ENCODE data around the gene AKAP9.
A peak's percentile ranks its signal among the peaks of the same experiment; 100 is the strongest.
"Not testable (repeated sequence)": the region's sequence is repeated elsewhere in the genome, so short reads cannot be mapped to it uniquely, and the experiment has no call there.

The AKAP9 gene

DNA sequence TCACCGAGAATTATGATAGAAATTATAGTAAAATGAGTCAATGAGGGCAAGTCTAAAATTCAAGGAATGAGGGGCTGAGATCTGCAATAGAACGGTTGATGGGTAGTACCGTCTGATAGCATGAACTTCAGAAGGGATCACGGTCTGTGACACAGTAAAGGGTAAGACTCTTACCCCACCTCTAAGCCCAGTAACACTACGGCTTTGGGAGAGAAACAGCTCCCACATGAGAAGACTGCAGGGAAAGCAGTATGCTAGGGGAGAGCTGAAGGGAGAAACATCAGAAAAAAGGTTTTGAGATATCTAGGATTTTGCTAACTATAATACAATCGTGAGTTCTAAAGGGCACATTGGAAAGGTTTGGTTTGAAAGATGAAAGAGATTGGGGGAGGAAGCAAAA, 12.8 kb upstream of the AKAP9 start:
- DNase-seq (no peak), ATAC-seq (no peak)
- peaks cover 15% of the 10 kb centered on the region for H3K4me1 Mint-ChIP-seq
- H3K27ac Mint-ChIP-seq = peak overlapping the region in 1 of 2 donors; percentile 62
- peak overlapping the region; percentile 9 to 10 for H3K4me3 Mint-ChIP-seq
- peaks cover 29% of the 10 kb centered on the region for H3K27me3 Mint-ChIP-seq
- peaks cover 5 to 14% of the 10 kb centered on the region in 2 donors for H3K9me3 Mint-ChIP-seq

DNA sequence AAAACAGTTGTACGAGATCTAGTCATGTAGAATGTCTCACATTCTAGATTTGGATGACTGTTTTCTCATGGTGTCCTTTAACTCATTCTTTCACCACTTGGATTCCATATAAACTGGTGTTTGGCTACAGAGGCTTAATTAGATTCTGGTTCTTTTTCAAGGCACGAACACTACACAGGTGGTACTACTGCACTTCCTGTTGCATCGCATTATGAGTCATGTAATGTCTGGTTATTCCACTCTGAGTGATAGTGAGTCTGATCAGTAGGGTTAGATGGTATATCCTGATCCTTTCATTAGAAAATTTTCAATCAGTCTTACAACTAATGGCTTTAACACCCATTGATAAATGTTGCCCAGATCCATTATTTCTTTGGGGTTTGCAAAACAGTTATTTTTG, 11.2 kb upstream of the AKAP9 start:
- Mint-ChIP-seq H3K9me3 (peaks cover 5 to 14% of the 10 kb centered on the region in 2 donors), H3K27ac (peak overlapping the region in 1 of 2 donors; percentile 82), H3K4me3 (no peak overlapping the region), H3K27me3 (peaks cover 25% of the 10 kb centered on the region), H3K4me1 (peaks cover 15% of the 10 kb centered on the region)
- no peak for DNase-seq
- peak; percentile 100 for ATAC-seq

DNA sequence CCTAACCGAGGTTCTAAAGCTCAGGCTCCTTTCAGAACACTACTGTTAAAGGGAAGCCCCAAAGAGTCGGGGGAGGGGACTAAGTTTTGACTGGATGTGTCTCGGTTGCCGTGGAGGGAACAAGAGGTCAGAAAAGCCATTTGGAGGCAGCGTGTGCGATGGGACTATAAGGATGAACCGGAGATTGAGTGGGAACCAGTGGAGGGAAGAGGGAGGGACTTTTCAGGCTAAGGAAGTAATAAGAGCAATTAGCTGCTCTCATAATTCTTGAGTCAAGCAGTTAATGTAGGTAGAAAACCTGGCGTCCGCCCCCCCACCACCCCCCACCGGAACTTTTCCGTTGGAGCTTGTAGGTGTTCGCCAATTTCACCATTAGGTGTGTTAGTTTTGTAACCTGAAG, 491 bp upstream of the AKAP9 start:
- Mint-ChIP-seq H3K9me3 (no peaks in the 10 kb centered on the region), H3K4me1 (peaks cover 25% of the 10 kb centered on the region), H3K27me3 (no peaks in the 10 kb centered on the region), H3K4me3 (peak overlapping the region; percentile 91 to 98), H3K27ac (peak overlapping the region; percentile 97 to 100)
- peak in 1 of 2 donors; percentile 35 for DNase-seq
- peak; percentile 46 for ATAC-seq

DNA sequence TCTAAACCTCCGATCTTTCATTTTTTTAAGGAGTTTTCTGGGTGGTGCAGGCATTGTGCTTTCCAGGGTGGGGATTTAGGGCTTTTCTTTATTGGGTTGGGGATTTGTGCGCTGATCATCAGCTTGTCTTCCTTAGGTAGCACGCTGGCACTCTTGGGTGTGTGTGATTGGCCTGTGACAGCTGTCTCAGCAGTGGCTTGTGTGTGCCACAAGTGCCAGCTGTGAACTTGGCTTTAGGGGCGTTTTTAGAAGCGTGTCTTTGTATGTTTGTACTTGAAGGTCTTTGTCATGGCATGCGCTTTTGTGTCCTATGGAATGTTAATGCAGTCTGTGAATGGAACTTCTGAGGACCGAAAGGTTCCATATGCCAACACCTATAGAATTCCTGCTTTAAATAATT, 788 bp downstream of the AKAP9 start:
- ATAC-seq (peak; percentile 63), DNase-seq (peak; percentile 33 to 46)
- no peaks in the 10 kb centered on the region for H3K27me3 Mint-ChIP-seq
- peak overlapping the region; percentile 97 to 100 for H3K27ac Mint-ChIP-seq
- no peaks in the 10 kb centered on the region for H3K9me3 Mint-ChIP-seq
- H3K4me3 Mint-ChIP-seq = peak overlapping the region; percentile 91 to 98
- peaks cover 30% of the 10 kb centered on the region for H3K4me1 Mint-ChIP-seq

DNA sequence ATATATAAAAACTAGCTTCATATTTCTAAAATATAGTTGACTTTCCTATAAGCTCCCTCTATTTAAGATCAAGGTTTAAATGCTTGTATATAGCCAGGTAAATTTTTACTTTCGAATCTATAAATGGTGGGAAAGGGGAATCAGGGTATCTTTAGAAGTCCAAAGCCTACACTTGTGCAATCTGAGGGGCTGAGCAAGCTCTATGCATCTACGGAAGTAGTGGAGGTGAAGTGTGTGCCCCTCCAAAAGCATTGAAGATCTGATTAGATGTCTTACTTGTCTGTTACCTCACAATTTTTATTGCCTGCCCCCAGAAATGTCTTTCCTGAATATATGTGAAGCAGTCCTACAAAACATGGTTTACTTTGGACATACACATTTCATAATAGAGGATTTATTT, 1.6 kb downstream of the AKAP9 start:
- peaks cover 33% of the 10 kb centered on the region for H3K4me1 Mint-ChIP-seq
- H3K27me3 Mint-ChIP-seq = no peaks in the 10 kb centered on the region
- ATAC-seq (no peak), DNase-seq (no peak)
- no peaks in the 10 kb centered on the region for H3K9me3 Mint-ChIP-seq
- H3K27ac Mint-ChIP-seq = no peak overlapping the region
- peak overlapping the region; percentile 52 to 98 for H3K4me3 Mint-ChIP-seq

DNA sequence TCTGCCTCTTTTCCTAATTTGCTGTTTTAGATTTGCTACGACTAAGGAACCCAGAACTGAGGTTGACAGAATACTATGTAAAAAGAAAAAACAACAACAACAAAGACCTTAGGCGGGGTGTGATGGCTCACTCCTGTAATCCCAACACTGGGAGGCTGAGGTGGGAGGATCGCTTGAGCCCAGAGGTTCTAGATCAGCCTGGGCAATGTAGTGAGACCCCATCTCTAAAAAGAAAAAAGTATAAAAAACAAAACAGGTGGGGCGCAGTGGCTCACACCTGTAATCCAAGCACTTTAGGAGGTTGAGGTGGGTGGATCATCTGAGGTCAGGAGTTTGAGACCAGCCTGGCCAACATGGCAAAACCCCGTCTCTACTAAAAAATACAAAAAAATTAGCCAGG, 4.3 kb downstream of the AKAP9 start:
- not testable (repeated sequence) for DNase-seq, H3K27me3 Mint-ChIP-seq, H3K9me3 Mint-ChIP-seq, ATAC-seq, H3K4me3 Mint-ChIP-seq
- Mint-ChIP-seq H3K4me1 (peaks cover 34% of the 10 kb centered on the region), H3K27ac (peak overlapping the region in 1 of 2 donors; percentile 85)

DNA sequence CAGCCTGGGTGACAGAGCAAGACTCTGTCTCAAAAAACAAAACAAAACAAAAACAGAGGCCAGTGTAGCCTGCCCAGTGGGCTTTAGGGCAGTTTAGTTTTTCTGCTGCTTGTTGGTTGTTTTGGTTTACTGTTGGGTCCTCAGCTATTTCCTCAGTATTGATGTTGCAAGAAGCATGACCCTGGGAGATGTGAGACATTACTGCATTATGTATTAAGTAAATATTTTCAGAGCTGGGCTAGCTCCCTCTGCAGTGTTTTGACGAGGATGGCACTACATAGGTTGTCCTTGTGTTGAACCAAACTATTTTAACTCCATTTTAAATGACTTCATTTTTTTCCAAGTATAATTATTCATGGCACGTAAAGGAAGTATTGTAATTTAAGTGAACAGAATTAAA, 4.8 kb downstream of the AKAP9 start:
- no peak overlapping the region for H3K4me3 Mint-ChIP-seq
- DNase-seq (no peak), ATAC-seq (no peak)
- H3K4me1 Mint-ChIP-seq = peaks cover 38% of the 10 kb centered on the region
- H3K9me3 Mint-ChIP-seq = no peaks in the 10 kb centered on the region
- H3K27me3 Mint-ChIP-seq = no peaks in the 10 kb centered on the region
- no peak overlapping the region for H3K27ac Mint-ChIP-seq

DNA sequence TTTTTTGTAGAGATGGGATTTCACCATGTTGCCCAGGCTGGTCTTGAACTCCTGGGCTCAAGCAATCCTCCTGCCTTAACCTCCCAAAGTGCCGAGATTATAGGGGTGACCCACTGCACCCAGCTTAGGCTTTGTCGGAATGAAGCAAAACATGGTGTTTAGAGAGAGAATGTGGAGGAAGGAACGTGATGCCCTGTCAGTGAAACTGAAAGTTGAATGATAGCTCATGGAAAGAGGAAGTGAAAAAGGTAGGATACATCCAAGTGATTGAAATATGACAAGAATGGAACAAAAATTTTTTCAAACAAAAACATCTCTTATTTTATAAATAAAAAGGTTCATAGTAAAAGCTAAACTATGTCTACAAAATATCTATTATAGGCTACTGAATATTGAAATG, 5.9 kb downstream of the AKAP9 start:
- DNase-seq (no peak), ATAC-seq (no peak)
- peaks cover 37% of the 10 kb centered on the region for H3K4me1 Mint-ChIP-seq
- no peaks in the 10 kb centered on the region for H3K9me3 Mint-ChIP-seq
- no peak overlapping the region for H3K4me3 Mint-ChIP-seq
- no peaks in the 10 kb centered on the region for H3K27me3 Mint-ChIP-seq
- no peak overlapping the region for H3K27ac Mint-ChIP-seq

DNA sequence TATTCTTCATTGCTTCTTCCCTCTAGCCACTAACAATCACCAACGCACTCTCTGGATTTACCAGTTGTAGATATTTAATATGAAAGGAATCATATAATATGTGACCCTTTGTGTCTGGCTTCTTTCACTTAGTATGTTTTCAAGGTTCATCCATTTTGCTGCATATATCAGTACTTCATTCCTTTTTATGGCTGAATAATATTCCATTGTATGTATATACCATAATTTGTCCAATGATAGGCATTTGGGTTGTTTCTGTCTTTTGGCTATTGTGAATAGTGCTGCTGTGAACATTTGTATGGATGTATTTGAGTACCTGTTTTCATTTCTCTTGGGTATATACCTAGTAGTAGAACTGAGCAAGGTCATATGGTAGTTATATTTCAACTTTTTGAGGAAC, 7.3 kb downstream of the AKAP9 start:
- no peak overlapping the region for H3K27ac Mint-ChIP-seq
- no peak overlapping the region for H3K4me3 Mint-ChIP-seq
- no peaks in the 10 kb centered on the region for H3K9me3 Mint-ChIP-seq
- H3K4me1 Mint-ChIP-seq = peaks cover 31% of the 10 kb centered on the region
- no peak for ATAC-seq
- no peaks in the 10 kb centered on the region for H3K27me3 Mint-ChIP-seq
- DNase-seq = no peak

DNA sequence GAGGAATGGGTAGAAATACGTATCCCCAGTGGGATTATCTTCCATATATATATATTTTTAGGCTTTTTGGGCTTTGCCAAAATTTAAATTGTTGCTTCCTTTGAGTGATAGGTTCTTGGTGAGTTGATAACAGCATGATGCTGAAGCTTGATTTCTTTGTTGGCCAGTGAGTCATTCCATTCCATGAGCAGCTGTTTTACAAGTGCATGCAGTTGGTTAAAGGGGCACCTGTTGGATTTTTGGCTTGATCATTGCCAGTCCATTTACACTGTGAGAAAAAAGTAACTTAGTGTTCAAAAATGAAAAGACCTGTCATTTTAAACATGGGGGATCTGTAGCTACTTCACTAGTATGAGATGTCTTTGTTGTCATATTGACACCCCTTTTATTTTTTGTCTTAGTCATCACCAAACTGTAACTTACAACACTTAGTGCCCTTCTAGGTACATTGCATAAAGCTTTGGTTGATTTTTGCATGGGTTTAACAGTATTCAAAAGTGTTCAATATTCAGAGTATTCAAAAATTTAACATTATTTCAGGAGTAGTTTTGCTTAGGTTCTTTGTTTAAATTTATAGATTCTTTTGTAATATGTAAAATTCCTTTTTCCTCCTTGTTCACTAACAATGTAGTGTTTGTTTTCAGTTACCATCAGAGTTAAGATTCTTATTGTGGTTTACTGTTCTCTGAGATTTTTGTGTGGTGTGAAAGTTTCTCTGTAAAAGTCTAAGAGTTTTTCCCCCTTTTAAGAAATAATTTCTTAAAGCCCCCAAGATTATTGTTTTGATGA, 8.8 kb downstream of the AKAP9 start:
- ATAC-seq (peak; percentile 72), DNase-seq (no peak)
- H3K9me3 Mint-ChIP-seq = no peaks in the 10 kb centered on the region
- no peak overlapping the region for H3K4me3 Mint-ChIP-seq
- H3K4me1 Mint-ChIP-seq = peaks cover 34% of the 10 kb centered on the region
- H3K27me3 Mint-ChIP-seq = no peaks in the 10 kb centered on the region
- no peak overlapping the region for H3K27ac Mint-ChIP-seq

DNA sequence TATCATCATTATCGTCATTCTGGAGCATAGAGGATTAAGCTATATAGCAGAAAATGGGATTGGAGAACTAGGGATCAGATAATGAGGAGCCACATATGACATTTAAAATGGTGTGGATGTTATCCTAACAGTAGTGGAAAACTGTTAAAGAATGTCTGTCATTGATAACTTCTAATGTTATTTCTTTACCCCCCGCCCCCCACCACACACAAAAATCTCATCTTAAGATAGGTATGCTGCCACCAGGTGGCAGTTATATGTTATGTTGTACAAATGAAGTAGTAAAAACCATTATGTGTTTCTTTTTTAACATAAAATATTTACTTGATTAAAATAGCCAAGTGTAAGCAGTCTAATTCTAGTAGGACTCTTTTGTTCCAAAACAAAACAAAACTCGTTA, 13.0 kb downstream of the AKAP9 start:
- Mint-ChIP-seq H3K27ac (no peak overlapping the region), H3K9me3 (no peaks in the 10 kb centered on the region), H3K4me3 (no peak overlapping the region), H3K27me3 (no peaks in the 10 kb centered on the region), H3K4me1 (peaks cover 26% of the 10 kb centered on the region)
- ATAC-seq (no peak), DNase-seq (no peak)

DNA sequence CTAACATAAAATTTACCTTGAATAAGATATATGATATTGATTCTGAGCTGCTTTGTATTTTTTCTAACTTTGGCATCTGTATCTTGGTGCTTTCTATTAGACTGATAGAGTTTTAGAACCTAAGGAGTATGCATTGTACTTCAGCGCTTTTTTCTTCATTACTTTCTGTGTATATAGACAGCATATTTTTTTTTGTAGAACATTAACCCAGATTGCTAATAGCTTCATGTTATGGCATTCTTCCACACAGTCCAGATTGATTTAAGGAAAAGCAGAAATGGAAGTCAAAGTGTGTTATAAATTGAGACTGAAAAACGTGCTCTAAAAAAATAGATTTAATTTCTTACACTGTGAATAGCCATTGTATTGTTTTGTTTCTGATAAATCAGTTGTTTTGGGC, 15.8 kb downstream of the AKAP9 start:
- not testable (repeated sequence) for H3K4me1 Mint-ChIP-seq, H3K4me3 Mint-ChIP-seq, H3K27ac Mint-ChIP-seq, DNase-seq, H3K27me3 Mint-ChIP-seq, H3K9me3 Mint-ChIP-seq, ATAC-seq

DNA sequence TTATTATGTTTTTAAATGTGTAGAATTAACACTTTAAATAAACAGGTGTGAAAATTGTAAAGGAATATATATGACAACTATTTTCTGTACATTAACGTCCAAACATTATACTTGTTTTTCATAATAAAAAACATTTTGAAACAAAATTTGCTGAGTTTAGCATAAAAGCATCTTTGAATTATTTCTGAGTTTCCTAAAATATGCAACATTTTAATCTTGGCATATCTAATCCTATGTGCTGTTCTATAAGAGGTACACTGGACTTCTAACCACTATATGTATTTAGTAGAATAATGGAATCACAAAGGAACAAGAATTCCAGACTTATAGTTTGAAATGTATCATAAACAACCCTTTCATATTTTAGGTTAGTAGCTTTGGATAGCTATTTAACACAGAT, 16.6 kb downstream of the AKAP9 start:
- Mint-ChIP-seq H3K4me3 (no peak overlapping the region), H3K27me3 (no peaks in the 10 kb centered on the region), H3K27ac (no peak overlapping the region), H3K4me1 (peaks cover 10% of the 10 kb centered on the region), H3K9me3 (no peaks in the 10 kb centered on the region)
- no peak for DNase-seq
- no peak for ATAC-seq

DNA sequence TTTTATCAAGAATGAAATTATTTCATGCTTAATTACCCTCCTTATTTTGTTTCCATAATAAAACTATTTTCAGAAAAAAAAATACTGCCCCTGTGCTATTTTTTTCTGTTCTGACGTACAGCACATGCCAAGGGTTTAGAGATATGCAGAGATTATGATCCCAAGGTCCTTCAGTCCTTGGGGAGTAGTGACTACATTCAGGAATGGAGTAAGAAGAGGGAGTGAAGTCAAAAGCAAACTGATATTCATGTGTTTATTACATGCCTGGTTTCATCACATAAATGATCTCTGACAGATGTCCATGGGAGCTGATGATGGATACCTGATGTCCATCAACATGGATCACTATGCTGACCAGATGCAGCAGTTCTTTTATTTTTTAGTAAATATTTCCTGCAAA, 17.2 kb downstream of the AKAP9 start:
- DNase-seq = no peak
- no peak overlapping the region for H3K4me3 Mint-ChIP-seq
- H3K9me3 Mint-ChIP-seq = no peaks in the 10 kb centered on the region
- H3K4me1 Mint-ChIP-seq = peaks cover 4% of the 10 kb centered on the region
- H3K27ac Mint-ChIP-seq = peak overlapping the region in 1 of 2 donors; percentile 8
- no peak for ATAC-seq
- H3K27me3 Mint-ChIP-seq = no peaks in the 10 kb centered on the region

DNA sequence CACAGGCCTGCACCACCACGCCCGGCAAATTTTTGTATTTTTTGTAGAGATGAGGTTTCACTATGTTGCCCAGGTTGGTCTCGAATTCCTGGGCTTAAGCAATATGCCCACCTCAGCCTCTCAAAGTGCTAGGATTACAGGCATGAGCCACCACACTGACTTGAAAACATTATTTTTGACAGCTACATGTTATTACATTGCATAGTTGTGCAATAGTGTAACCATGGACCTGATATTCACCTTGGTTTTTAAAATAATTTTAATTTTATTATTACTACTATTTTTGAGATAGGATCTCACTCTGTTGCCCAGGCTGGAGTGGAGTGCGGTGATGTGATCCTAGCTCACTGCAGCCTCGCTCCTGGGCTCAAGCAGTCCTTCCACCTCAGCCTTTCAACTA, 18.4 kb downstream of the AKAP9 start:
- Mint-ChIP-seq H3K27me3 (no peaks in the 10 kb centered on the region), H3K27ac (no peak overlapping the region), H3K4me3 (no peak overlapping the region), H3K9me3 (no peaks in the 10 kb centered on the region), H3K4me1 (no peaks in the 10 kb centered on the region)
- DNase-seq (no peak), ATAC-seq (no peak)

DNA sequence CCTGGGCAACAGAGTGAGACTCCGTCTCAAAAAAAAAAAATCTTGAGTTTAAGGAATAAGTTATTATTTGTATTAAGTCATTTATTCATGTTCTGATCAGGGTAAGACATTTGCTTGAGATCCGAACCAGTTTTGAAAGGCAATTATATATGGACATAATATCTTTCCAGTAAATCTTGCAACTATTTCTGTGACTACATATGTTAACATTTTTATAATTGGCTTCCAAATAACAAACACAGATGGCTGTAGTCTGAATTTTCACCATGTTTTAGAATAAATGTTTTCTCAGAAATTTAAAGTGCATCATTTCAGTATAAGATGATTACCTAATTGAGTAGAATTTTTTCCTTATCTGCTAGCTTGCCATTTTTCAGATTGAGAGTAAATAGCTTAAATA, 21.2 kb downstream of the AKAP9 start:
- Mint-ChIP-seq H3K27me3 (no peaks in the 10 kb centered on the region), H3K9me3 (peaks cover 0 to 4% of the 10 kb centered on the region in 2 donors), H3K4me3 (no peak overlapping the region), H3K27ac (peak overlapping the region in 1 of 2 donors; percentile 25), H3K4me1 (peaks cover 11% of the 10 kb centered on the region)
- ATAC-seq (no peak), DNase-seq (no peak)

DNA sequence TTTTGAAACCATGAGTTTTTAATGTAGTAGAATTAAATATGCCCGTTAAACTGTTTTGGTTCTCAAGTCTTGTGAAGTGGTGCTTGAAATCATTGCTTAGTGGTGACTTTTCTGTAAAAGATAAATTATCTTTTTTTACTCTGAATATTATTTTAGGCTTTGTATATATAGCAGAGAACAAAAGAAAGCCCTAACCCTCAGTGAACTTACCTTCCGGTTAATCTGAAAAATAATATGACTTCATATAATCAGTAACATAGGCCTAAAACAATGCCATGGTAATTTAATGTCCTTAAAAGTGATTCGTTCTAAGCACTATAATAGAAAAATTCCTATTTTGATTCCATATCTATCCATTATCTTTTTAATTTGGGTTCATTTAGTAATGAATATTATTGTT, 21.8 kb downstream of the AKAP9 start:
- DNase-seq (no peak), ATAC-seq (no peak)
- no peak overlapping the region for H3K4me3 Mint-ChIP-seq
- peaks cover 0 to 4% of the 10 kb centered on the region in 2 donors for H3K9me3 Mint-ChIP-seq
- no peak overlapping the region for H3K27ac Mint-ChIP-seq
- no peaks in the 10 kb centered on the region for H3K27me3 Mint-ChIP-seq
- peaks cover 17% of the 10 kb centered on the region for H3K4me1 Mint-ChIP-seq

Measured in stimulated activated naive CD8-positive, alpha-beta T cell treated with anti-CD3 and anti-CD28 coated beads, Interleukin-15, amount 100 ng/mL, for 72 hours (primary cell).